Measurements from ENCODE around the gene EEF1A2. TPM values are rescaled to one million over a fixed set of nuclear protein-coding genes. Genes with fewer than 3 reads are reported as not detected.

Gene EEF1A2
- total and polyA plus RNA-seq, 2 experiments from 2014 or later: 1.3 to 37.1 TPM

DNA sequence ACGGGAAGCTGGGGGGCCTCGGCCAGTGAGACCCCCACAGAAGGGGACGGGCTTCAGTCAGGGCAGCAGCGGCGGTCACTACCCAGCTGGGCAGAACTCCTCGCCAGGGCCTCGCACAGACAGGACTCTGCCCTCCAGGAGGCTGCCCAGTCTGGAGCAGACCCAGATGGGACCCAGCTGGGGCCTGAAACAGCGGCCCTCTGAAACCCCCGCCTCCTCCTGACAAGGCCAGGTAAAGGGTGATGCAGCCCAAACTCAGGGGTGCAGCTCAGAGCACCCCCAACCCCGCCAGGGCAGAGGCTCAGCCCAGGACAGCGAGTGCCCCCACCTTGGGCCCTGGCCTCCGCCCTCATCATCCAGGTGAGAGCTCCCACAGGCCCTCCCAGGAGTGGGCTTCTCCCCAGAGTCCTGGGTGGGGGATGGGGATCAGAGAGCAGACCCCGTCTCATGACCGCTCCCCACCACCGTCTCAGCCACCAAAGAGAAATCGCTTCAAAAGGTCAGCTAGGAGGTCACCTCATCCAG lies 2.2 kb downstream of the EEF1A2 start:
- Histone ChIP-seq H2AFZ (peak overlapping the region; percentile 91; the same call in 1 of the 2 replicates), H3K4me2 (peak overlapping the region; percentile 81)
- peaks cover 34% of the 10 kb centered on the region for H3K27me3 Mint-ChIP-seq (ENCODE audit: insufficient read depth, low read depth, poor library complexity)

More for the DNA sequence above, 2.2 kb downstream of the EEF1A2 start:
- H3K4me3 ChIP-seq: peak overlapping the region; percentile 45; the same call in 1 of the 2 replicates
- peaks cover 14% of the 10 kb centered on the region; the same call in 1 of the 2 replicates for H3K4me1 ChIP-seq (ENCODE audit: insufficient read depth)
- Mint-ChIP-seq H3K27ac (no peak overlapping the region), H3K4me3 (no peak overlapping the region), H3K4me1 (peaks cover 5% of the 10 kb centered on the region; the same call in 2 of the 3 replicates), H3K36me3 (ENCODE audit: low read depth) (peaks cover 13% of the 10 kb centered on the region), H3K9me3 (peaks cover 3% of the 10 kb centered on the region; the same call in 1 of the 3 replicates)
- no peaks in the 10 kb centered on the region for H3K36me3 ChIP-seq (ENCODE audit: insufficient read depth)
- no peaks in the 10 kb centered on the region for H4K20me1 ChIP-seq (replicated peaks; ENCODE audit: insufficient read depth)
- ATAC-seq (peak; percentile 15), DNase-seq (ENCODE audit: low spot score) (no peak)
- no peaks in the 10 kb centered on the region for H3K79me2 ChIP-seq (replicated peaks; ENCODE audit: insufficient read depth)
- no peak overlapping the region for H3K27ac ChIP-seq (ENCODE audit: low read depth)
- TF ChIP-seq, protein P1, sequence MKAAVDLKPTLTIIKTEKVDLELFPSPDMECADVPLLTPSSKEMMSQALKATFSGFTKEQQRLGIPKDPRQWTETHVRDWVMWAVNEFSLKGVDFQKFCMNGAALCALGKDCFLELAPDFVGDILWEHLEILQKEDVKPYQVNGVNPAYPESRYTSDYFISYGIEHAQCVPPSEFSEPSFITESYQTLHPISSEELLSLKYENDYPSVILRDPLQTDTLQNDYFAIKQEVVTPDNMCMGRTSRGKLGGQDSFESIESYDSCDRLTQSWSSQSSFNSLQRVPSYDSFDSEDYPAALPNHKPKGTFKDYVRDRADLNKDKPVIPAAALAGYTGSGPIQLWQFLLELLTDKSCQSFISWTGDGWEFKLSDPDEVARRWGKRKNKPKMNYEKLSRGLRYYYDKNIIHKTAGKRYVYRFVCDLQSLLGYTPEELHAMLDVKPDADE (IDR thresholded peaks at IDR 0.05): no peak
- TF ChIP-seq, protein P2, sequence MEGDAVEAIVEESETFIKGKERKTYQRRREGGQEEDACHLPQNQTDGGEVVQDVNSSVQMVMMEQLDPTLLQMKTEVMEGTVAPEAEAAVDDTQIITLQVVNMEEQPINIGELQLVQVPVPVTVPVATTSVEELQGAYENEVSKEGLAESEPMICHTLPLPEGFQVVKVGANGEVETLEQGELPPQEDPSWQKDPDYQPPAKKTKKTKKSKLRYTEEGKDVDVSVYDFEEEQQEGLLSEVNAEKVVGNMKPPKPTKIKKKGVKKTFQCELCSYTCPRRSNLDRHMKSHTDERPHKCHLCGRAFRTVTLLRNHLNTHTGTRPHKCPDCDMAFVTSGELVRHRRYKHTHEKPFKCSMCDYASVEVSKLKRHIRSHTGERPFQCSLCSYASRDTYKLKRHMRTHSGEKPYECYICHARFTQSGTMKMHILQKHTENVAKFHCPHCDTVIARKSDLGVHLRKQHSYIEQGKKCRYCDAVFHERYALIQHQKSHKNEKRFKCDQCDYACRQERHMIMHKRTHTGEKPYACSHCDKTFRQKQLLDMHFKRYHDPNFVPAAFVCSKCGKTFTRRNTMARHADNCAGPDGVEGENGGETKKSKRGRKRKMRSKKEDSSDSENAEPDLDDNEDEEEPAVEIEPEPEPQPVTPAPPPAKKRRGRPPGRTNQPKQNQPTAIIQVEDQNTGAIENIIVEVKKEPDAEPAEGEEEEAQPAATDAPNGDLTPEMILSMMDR (conservative IDR thresholded peaks at IDR 0.05; ENCODE audit: low read depth in 2 of 2): no peak
- TF ChIP-seq CREB1 (CRISPR knock-in tag; IDR thresholded peaks at IDR 0.05; ENCODE audit: low read depth) (no peak), ZNF331 (CRISPR knock-in tag; IDR thresholded peaks at IDR 0.05; ENCODE audit: low read depth) (no peak), NANOG (IDR thresholded peaks at IDR 0.05; ENCODE audit: borderline replicate concordance) (no peak), EZH2phosphoT487 (IDR thresholded peaks at IDR 0.05; ENCODE audit: unreplicated experiment) (no peak), EZH2 (IDR thresholded peaks at IDR 0.05; ENCODE audit: low read depth, unreplicated experiment) (no peak), STAT1 (IDR thresholded peaks at IDR 0.05; ENCODE audit: unreplicated experiment) (no peak), JUNB (IDR thresholded peaks at IDR 0.05; ENCODE audit: unreplicated experiment) (no peak), ZNF114 (CRISPR knock-in tag; IDR thresholded peaks at IDR 0.05) (no peak)
- TF ChIP-seq, protein P3, sequence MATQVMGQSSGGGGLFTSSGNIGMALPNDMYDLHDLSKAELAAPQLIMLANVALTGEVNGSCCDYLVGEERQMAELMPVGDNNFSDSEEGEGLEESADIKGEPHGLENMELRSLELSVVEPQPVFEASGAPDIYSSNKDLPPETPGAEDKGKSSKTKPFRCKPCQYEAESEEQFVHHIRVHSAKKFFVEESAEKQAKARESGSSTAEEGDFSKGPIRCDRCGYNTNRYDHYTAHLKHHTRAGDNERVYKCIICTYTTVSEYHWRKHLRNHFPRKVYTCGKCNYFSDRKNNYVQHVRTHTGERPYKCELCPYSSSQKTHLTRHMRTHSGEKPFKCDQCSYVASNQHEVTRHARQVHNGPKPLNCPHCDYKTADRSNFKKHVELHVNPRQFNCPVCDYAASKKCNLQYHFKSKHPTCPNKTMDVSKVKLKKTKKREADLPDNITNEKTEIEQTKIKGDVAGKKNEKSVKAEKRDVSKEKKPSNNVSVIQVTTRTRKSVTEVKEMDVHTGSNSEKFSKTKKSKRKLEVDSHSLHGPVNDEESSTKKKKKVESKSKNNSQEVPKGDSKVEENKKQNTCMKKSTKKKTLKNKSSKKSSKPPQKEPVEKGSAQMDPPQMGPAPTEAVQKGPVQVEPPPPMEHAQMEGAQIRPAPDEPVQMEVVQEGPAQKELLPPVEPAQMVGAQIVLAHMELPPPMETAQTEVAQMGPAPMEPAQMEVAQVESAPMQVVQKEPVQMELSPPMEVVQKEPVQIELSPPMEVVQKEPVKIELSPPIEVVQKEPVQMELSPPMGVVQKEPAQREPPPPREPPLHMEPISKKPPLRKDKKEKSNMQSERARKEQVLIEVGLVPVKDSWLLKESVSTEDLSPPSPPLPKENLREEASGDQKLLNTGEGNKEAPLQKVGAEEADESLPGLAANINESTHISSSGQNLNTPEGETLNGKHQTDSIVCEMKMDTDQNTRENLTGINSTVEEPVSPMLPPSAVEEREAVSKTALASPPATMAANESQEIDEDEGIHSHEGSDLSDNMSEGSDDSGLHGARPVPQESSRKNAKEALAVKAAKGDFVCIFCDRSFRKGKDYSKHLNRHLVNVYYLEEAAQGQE (IDR thresholded peaks at IDR 0.05; ENCODE audit: unreplicated experiment): no peak
- TF ChIP-seq, protein P4, sequence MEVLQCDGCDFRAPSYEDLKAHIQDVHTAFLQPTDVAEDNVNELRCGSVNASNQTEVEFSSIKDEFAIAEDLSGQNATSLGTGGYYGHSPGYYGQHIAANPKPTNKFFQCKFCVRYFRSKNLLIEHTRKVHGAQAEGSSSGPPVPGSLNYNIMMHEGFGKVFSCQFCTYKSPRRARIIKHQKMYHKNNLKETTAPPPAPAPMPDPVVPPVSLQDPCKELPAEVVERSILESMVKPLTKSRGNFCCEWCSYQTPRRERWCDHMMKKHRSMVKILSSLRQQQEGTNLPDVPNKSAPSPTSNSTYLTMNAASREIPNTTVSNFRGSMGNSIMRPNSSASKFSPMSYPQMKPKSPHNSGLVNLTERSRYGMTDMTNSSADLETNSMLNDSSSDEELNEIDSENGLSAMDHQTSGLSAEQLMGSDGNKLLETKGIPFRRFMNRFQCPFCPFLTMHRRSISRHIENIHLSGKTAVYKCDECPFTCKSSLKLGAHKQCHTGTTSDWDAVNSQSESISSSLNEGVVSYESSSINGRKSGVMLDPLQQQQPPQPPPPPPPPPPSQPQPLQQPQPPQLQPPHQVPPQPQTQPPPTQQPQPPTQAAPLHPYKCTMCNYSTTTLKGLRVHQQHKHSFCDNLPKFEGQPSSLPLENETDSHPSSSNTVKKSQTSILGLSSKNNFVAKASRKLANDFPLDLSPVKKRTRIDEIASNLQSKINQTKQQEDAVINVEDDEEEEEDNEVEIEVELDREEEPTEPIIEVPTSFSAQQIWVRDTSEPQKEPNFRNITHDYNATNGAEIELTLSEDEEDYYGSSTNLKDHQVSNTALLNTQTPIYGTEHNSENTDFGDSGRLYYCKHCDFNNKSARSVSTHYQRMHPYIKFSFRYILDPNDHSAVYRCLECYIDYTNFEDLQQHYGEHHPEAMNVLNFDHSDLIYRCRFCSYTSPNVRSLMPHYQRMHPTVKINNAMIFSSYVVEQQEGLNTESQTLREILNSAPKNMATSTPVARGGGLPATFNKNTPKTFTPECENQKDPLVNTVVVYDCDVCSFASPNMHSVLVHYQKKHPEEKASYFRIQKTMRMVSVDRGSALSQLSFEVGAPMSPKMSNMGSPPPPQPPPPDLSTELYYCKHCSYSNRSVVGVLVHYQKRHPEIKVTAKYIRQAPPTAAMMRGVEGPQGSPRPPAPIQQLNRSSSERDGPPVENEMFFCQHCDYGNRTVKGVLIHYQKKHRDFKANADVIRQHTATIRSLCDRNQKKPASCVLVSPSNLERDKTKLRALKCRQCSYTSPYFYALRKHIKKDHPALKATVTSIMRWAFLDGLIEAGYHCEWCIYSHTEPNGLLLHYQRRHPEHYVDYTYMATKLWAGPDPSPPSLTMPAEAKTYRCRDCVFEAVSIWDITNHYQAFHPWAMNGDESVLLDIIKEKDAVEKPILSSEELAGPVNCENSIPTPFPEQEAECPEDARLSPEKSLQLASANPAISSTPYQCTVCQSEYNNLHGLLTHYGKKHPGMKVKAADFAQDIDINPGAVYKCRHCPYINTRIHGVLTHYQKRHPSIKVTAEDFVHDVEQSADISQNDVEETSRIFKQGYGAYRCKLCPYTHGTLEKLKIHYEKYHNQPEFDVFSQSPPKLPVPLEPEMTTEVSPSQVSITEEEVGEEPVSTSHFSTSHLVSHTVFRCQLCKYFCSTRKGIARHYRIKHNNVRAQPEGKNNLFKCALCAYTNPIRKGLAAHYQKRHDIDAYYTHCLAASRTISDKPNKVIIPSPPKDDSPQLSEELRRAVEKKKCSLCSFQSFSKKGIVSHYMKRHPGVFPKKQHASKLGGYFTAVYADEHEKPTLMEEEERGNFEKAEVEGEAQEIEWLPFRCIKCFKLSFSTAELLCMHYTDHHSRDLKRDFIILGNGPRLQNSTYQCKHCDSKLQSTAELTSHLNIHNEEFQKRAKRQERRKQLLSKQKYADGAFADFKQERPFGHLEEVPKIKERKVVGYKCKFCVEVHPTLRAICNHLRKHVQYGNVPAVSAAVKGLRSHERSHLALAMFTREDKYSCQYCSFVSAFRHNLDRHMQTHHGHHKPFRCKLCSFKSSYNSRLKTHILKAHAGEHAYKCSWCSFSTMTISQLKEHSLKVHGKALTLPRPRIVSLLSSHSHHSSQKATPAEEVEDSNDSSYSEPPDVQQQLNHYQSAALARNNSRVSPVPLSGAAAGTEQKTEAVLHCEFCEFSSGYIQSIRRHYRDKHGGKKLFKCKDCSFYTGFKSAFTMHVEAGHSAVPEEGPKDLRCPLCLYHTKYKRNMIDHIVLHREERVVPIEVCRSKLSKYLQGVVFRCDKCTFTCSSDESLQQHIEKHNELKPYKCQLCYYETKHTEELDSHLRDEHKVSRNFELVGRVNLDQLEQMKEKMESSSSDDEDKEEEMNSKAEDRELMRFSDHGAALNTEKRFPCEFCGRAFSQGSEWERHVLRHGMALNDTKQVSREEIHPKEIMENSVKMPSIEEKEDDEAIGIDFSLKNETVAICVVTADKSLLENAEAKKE (CRISPR knock-in tag; IDR thresholded peaks at IDR 0.05): no peak
- H3K27me3 ChIP-seq (ENCODE audit: insufficient read depth): peaks cover 36% of the 10 kb centered on the region
- H3K9me2 ChIP-seq (ENCODE audit: insufficient read depth): 0 out of 2 replicates have a peak, but pooled peaks cover 1% of the 10 kb centered on the region
- no peaks in the 10 kb centered on the region for H3F3A ChIP-seq (replicated peaks; ENCODE audit: low read depth)

Data from GM23338 (cell line).